Dermis blood vessel endothelial cell (primary cell): ENCODE data around the gene MAGI2. TPM values are rescaled to one million over a fixed set of nuclear protein-coding genes. Genes with fewer than 3 reads are reported as not detected.

Experiments
- DNase-seq: peaks from one replicate; pipeline ENCODE4 v3.0.0; 2010
- total RNA-seq: library from RNA; depleted of rRNA; stranded (reverse); fragments of >200 nt; gene quantifications from 2 replicates; pipeline ENCODE4 v1.2.3, GENCODE V29; 2014

The MAGI2 gene
- total RNA-seq, 1 donor from 2014 or later, result 2.4 TPM

DNA sequence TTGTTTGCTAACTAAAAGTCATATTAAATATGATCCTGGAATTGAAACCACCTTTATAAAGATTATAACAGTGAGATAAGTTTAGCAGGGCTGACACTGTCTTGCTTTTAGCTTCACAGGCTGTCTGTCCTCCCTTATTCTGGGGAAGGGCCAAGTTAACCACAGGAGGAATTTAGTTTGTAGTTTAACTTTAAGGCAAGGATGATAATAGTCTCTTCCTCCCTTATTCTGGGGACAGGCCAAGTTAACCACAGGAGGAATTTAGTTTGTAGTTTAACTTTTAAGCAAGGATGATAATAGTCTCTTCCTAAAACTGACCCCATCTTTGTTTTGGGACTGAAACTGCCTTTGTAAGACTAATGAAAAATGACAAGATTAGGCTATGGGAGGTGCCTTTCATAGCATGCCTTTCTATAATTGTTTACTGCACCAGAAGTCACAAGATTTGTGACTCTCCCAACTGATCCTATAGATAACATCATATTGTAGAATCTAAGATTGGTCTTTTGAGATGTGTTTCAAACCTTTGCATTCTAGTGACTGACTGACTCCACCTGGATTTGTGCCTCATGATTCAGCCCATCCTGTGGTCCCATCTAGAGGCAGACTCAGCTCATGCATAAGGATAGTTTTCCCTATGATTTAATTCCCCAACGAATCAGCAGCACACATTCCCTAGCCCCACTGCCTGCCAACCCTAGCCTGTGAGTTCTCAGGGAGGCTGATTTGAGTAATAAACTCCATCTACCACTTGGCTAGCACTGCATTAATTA, 212.0 kb downstream of the MAGI2 start:
- no peak for DNase-seq

- DNase-seq, result no peak
Observed at GRCh38 chr7:79240413-79240812, 213.1 kb downstream of the MAGI2 start.

DNA sequence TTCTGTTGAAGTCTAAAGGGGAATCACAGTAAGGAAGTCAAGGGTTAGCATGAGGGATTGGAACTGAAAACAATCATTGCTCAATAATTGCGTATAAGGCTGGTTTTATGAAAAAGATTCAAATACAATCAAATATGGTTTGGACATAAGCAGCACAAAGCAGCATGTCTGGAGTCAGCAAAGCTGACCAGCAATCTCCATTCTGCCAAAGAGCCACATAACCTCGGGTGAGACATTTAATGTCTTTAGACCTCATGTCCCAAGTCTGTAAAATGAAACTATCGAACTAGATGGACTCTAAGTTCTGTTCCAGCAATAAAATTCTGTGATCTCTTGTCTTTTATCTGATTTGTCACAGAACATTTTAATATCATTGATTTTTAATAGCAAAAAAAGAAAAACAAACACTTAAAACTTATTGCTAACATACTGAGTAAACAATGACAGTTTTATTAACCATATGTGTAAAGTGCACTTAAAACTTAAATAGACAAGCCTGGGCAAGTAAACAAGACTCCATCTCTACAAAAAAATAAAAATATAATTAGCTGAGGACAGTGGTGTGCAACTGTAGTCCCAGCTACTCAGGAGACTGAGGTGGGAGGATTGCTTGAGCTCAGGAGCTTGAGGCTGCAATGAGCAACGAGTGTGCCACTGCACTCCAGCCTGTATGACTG, 217.0 kb downstream of the MAGI2 start:
- DNase-seq, result no peak

- DNase-seq, result no peak
Observed at GRCh38 chr7:79227044-79227443, 226.4 kb downstream of the MAGI2 start.

DNA sequence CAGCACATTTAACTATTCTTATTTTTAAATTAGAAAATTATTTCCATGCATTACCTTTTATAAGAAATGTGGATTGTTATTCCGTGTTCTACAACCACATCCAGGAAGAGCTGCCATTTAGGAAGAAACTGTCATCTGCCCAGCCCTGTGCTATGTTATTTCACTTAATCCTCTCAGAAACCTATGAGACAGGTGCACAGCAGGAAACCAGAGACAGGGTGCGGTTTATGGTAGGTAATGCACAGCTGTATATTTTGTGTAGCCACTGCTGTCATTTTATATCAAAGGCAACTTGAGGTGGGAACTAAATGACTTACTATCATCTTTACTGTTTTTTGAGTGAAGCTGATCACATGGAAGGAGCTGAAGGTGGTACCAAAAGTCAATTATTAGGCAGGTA, 232.3 kb downstream of the MAGI2 start:
- no peak for DNase-seq

DNA sequence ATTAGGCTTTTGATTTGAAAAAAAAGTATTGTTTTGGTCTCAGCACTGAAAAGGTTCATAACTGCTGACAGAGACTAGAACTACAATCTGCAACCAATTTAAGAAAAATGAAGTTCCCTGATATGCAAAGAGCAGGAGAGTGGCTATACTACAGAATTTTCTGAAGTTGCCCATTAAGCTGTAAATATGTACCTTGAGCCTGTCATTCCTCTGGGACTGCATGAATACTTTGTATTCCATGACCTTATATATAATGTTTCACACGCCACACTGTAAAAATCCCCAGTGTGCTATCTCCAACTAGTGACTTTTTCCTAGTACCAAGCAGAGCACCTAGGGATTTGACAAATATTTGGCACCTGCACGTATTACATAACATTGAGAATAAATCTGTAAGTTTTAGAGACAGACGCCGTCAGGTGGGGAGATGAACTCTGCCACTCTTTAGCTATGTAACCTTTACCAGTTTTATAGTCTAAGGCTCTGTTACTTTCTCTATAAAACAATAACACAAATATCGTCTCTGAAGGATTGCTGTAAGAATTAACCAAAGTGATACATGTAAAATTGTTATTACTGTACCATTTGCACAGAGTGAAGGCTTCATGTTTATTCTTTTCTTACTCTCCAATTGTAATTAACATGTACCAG, 235.4 kb downstream of the MAGI2 start:
- DNase-seq, result no peak

DNA sequence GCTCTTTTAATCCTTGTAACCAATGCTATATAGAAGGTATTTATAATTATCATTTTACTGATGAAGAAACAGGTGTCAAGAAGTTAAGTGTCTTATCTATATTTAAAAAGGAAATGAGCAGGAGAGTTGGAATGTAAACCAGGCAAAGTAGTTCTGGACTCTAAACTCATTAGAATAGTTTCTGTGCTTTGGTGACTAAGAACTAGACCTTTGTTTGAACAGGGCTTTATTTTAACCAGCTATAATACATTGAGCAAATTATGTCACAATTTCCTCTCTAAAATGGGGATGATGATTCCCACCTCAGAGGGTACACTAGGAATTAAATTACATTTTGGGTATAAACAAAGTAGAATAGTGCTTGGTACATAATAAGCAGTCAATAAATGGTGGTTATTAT, 236.0 kb downstream of the MAGI2 start:
- DNase-seq, result no peak

GRCh38 chr7:79216236-79216635, 237.2 kb downstream of the MAGI2 start:
- DNase-seq, result no peak

GRCh38 chr7:79212334-79212733, 241.1 kb downstream of the MAGI2 start:
- DNase-seq, result no peak

DNA sequence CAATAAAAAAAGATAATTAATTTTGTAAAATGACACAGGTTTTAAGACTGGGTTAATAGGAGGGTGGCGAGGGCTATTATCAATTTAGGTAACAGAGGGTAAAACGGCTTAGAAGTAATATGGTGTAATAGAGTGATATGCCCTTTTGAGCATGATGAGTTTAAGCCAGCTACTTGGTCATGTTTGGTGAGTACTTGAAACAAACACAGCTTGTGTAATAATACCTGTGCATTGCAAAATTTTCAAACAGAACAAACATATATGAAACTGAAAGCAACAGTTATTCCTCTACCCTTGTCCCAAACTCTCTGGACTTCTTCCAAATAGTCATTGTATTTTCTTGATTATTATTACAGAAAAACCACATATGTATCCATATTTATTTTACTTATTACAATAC, 241.7 kb downstream of the MAGI2 start:
- DNase-seq, result no peak

- no peak for DNase-seq
Observed at GRCh38 chr7:79199961-79200360, 253.5 kb downstream of the MAGI2 start.

GRCh38 chr7:79199266-79199665, 254.2 kb downstream of the MAGI2 start:
- no peak for DNase-seq

- DNase-seq, result no peak
Observed at GRCh38 chr7:79185605-79186004, 267.9 kb downstream of the MAGI2 start.

- DNase-seq, result no peak
Observed at GRCh38 chr7:79182283-79182682, 271.2 kb downstream of the MAGI2 start.

DNA sequence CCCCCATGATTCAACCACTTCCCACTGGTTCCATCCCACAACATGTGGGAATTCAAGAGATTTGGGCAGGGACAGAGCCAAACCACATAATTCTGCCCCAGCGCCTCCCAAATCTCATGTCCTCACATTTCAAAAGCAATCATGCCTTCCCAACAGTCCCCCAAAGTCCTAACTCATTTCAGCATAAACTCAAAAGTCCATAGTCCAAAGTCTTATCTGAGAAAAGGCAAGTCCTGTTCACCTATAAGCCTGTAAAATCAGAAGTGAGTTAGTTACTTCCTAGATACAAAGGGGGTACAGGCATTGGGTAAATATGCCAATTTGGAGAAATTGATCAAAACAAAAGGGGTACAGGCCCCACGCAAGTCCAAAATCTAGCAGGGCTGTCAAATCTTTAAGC, 272.9 kb downstream of the MAGI2 start:
- no peak for DNase-seq

DNA sequence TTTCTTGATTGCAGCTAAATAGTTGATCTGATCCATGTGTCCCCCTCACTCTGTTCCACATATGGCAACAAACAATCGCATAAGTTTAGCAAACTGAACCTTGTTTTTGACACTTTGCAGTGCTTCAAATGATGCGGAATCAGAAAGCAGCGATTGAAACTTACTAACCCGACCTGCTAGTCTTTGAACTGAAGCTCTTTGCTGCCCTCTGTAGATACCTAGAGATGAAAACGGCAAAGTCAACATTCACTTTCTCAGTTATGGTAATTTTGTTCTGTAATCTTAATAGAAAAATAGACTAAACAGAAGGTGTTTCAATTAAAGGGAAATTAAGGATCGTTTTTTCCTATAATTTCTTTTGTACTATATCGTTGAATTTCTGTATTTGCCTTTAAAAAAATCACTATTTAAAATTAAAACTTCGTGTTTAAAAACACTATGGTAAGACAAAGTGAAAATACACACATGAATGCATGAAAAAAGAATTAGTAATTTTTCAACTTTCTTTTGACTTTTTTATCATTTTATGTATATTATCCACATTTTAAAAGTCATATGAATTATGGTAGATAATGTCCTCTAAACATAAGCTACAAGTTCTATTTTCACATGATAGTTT, 276.5 kb downstream of the MAGI2 start:
- DNase-seq, result peak; percentile 37

GRCh38 chr7:79175374-79175773, 278.1 kb downstream of the MAGI2 start:
- no peak for DNase-seq

- no peak for DNase-seq
Observed at GRCh38 chr7:79165225-79165624, 288.2 kb downstream of the MAGI2 start.

DNA sequence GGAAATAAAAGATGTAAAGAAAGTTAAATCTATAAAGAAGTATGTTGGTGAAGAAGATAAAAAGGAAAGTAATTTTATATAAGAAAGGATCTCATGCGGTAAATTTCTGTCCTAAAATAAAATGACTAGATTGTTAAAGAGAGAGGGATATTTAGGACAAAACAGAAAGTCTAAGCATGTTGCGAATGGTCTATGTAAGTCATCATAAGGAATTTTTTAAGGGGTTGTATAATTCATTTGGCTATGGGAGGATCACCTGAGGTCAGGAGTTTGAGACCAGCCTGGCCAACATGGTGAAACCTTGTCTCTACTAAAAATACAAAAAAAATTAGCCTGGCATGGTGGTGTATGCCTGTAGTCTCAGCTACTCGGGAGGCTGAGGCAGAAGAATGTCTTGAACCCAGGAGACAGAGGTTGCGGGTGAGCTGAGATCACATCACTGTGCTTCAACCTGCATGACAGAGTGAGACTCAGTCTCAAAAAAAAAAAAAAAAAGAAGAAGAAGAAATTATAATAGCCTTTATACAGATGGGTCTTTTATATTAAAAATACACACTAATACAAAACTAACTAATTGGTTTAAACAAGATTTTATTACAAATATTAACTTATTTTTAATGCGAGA, 294.3 kb downstream of the MAGI2 start:
- DNase-seq, result no peak

GRCh38 chr7:79157281-79157680, 296.2 kb downstream of the MAGI2 start:
- DNase-seq, result no peak

GRCh38 chr7:79149831-79150230, 303.6 kb downstream of the MAGI2 start:
- DNase-seq, result no peak

- no peak for DNase-seq
Observed at GRCh38 chr7:79142706-79143105, 310.8 kb downstream of the MAGI2 start.

GRCh38 chr7:79141252-79141651, 312.2 kb downstream of the MAGI2 start:
- DNase-seq, result no peak
